HG03521 (cell line): ENCODE measurements around the gene LINC01488.

Source experiments
- ATAC-seq: cut with Tn5 transposase; IDR thresholded peaks from one replicate; pipeline ENCODE4 v1.9.1; 2021; ENCODE audit warnings: mild to moderate bottlenecking, moderate library complexity; ENCODE audit not compliant: unreplicated experiment

Gene LINC01488

DNA sequence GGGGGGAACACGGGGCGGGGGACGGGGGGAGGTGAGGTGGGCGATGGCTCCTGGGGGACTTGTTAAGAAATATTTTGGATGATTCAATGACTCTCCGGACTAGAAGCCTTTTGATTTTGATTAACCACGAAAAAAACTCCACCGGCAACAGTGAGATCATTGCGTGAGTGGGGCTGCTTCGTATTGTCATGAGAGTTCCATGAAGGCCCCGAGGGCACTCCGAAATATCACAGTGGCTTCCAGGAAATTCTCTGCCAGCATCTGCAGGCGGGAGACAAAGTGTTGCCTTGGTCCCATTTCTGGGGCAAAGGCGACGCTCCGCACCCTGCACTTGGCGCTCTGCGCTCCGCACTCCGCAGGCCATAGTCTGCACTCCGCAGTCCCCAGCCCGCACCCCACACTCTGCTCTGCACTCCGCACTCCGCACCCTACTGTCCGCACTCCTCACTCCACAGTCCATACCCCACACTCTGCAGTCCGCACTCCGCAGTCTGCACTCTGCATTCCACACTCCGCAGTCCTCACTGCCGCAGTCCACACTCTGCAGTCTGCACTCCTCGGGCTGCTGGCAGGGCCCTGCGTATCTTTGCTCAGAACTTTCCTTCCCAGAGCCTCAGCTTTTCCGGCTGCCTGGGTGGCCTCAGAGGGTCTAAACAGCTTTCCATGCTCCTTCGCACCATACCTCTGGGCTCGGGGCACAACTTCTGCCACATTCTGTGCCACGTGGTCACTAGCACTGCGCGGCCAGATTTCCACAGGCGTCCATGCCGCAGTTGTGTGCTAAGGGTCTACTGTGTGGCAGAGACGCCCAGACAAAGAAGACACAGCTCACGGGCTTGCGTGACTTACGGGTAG, 61.1 kb downstream of the LINC01488 start:
- ATAC-seq: no peak
